ENCODE data around the gene HDAC4.

Gene HDAC4

DNA sequence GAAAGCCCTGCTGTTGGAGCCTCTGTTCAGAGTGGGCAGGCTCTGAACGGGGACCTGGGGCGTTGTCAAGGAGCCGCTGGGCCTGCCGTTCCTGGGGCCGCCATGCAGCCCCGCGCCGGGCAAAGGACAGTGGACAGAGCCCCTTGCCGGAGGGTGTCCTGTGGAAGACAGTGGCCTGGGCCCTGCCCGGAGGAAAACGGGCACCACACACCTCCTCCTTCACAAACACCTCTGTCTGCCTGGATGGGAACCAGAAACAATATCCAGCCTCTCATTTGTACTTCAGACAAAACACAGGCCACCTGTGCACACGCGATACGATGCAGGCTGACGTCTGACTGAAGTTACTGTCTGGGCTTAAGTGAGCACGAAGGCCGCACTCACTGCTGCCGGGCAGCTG, 319.2 kb downstream of the HDAC4 start:
- ChIA-PET CTCF (no interaction called here), POLR2A (no interaction called here)
- H3K9me3 ChIP-seq (ENCODE audit: control insufficient read depth, insufficient read depth, low read depth, low read length): no peaks in the 10 kb centered on the region
- H3K27ac ChIP-seq (ENCODE audit: extremely low read depth, low read depth, low read length): no peak overlapping the region
- H3K36me3 ChIP-seq (ENCODE audit: control insufficient read depth in 2 of 2, insufficient read depth in 1 of 2, low read length in 2 of 2): peaks cover 0 to 8% of the 10 kb centered on the region in 2 experiments; a peak in 1 of 3 replicates
- no peaks in the 10 kb centered on the region for H3K4me1 ChIP-seq (ENCODE audit: control insufficient read depth, insufficient read depth, low read length)
- H3K4me3 ChIP-seq (ENCODE audit: low read depth, low read length): no peak overlapping the region
- no peak for TF ChIP-seq ZSCAN30 (tag by site-specific recombination; IDR thresholded peaks at IDR 0.05)
- no peak for TF ChIP-seq ZNF544 (tag by site-specific recombination; IDR thresholded peaks at IDR 0.05)
- TF ChIP-seq ZNF670 (tag by site-specific recombination; IDR thresholded peaks at IDR 0.05; ENCODE audit: low read depth): no peak
- TF ChIP-seq ZNF529 (tag by site-specific recombination; IDR thresholded peaks at IDR 0.05; ENCODE audit: insufficient replicate concordance): no peak
- no peak for TF ChIP-seq ZNF548 (tag by site-specific recombination; IDR thresholded peaks at IDR 0.05)
- TF ChIP-seq INSM2 (tag by site-specific recombination; IDR thresholded peaks at IDR 0.05): no peak
- TF ChIP-seq, protein P1, sequence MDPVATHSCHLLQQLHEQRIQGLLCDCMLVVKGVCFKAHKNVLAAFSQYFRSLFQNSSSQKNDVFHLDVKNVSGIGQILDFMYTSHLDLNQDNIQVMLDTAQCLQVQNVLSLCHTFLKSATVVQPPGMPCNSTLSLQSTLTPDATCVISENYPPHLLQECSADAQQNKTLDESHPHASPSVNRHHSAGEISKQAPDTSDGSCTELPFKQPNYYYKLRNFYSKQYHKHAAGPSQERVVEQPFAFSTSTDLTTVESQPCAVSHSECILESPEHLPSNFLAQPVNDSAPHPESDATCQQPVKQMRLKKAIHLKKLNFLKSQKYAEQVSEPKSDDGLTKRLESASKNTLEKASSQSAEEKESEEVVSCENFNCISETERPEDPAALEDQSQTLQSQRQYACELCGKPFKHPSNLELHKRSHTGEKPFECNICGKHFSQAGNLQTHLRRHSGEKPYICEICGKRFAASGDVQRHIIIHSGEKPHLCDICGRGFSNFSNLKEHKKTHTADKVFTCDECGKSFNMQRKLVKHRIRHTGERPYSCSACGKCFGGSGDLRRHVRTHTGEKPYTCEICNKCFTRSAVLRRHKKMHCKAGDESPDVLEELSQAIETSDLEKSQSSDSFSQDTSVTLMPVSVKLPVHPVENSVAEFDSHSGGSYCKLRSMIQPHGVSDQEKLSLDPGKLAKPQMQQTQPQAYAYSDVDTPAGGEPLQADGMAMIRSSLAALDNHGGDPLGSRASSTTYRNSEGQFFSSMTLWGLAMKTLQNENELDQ (tag by site-specific recombination; IDR thresholded peaks at IDR 0.05; ENCODE audit: low read depth): no peak
- TF ChIP-seq ZBTB21 (tag by site-specific recombination; IDR thresholded peaks at IDR 0.05): no peak

GRCh38 chr2:239081046-239081445, 319.8 kb downstream of the HDAC4 start:
- Histone ChIP-seq H3K4me1 (ENCODE audit: control insufficient read depth, insufficient read depth, low read length) (no peaks in the 10 kb centered on the region), H3K4me3 (ENCODE audit: low read depth, low read length) (no peak overlapping the region), H3K9me3 (ENCODE audit: control insufficient read depth, insufficient read depth, low read depth, low read length) (no peaks in the 10 kb centered on the region), H3K27ac (ENCODE audit: extremely low read depth, low read depth, low read length) (no peak overlapping the region), H3K36me3 (ENCODE audit: control insufficient read depth in 2 of 2, insufficient read depth in 1 of 2, low read length in 2 of 2) (peaks cover 0 to 8% of the 10 kb centered on the region in 2 experiments; a peak in 1 of 3 replicates)
- POLR2A ChIA-PET: no interaction called here
- no peak for TF ChIP-seq GLIS2 (tag by site-specific recombination; IDR thresholded peaks at IDR 0.05)
- TF ChIP-seq ZBTB20 (tag by site-specific recombination; IDR thresholded peaks at IDR 0.05): no peak
- TF ChIP-seq OVOL3 (tag by site-specific recombination; IDR thresholded peaks at IDR 0.05): no peak
- TF ChIP-seq ZNF510 (tag by site-specific recombination; IDR thresholded peaks at IDR 0.05; ENCODE audit: insufficient replicate concordance): no peak
- no peak for TF ChIP-seq ZNF514 (tag by site-specific recombination; IDR thresholded peaks at IDR 0.05)
- no peak for TF ChIP-seq ZNF530 (tag by site-specific recombination; IDR thresholded peaks at IDR 0.05; ENCODE audit: low read depth)
- TF ChIP-seq ZNF266 (tag by site-specific recombination; IDR thresholded peaks at IDR 0.05; ENCODE audit: low read depth): no peak
- CTCF ChIA-PET: no interaction called here

- no peaks in the 10 kb centered on the region for H3K4me1 ChIP-seq (ENCODE audit: control insufficient read depth, insufficient read depth, low read length)
- ChIA-PET CTCF (no interaction called here), POLR2A (no interaction called here)
- no peak overlapping the region for H3K4me3 ChIP-seq (ENCODE audit: low read depth, low read length)
- H3K27ac ChIP-seq (ENCODE audit: extremely low read depth, low read depth, low read length): no peak overlapping the region
- peaks cover 0 to 8% of the 10 kb centered on the region in 2 experiments; a peak in 1 of 3 replicates for H3K36me3 ChIP-seq (ENCODE audit: control insufficient read depth in 2 of 2, insufficient read depth in 1 of 2, low read length in 2 of 2)
- H3K9me3 ChIP-seq (ENCODE audit: control insufficient read depth, insufficient read depth, low read depth, low read length): no peaks in the 10 kb centered on the region
- TF ChIP-seq ZNF629 (tag by site-specific recombination; IDR thresholded peaks at IDR 0.05) (no peak), ZNF221 (tag by site-specific recombination; IDR thresholded peaks at IDR 0.05; ENCODE audit: borderline replicate concordance) (no peak), ZFHX2 (tag by site-specific recombination; conservative IDR thresholded peaks at IDR 0.05) (peak; percentile 51), PRDM10 (tag by site-specific recombination; IDR thresholded peaks at IDR 0.05) (no peak), EGR2 (tag by site-specific recombination; IDR thresholded peaks at IDR 0.05; ENCODE audit: low read depth) (peak; percentile 50; the same call in 1 of the 2 replicates), ZNF132 (tag by site-specific recombination; IDR thresholded peaks at IDR 0.05; ENCODE audit: borderline replicate concordance) (no peak)
- TF ChIP-seq, protein P2, sequence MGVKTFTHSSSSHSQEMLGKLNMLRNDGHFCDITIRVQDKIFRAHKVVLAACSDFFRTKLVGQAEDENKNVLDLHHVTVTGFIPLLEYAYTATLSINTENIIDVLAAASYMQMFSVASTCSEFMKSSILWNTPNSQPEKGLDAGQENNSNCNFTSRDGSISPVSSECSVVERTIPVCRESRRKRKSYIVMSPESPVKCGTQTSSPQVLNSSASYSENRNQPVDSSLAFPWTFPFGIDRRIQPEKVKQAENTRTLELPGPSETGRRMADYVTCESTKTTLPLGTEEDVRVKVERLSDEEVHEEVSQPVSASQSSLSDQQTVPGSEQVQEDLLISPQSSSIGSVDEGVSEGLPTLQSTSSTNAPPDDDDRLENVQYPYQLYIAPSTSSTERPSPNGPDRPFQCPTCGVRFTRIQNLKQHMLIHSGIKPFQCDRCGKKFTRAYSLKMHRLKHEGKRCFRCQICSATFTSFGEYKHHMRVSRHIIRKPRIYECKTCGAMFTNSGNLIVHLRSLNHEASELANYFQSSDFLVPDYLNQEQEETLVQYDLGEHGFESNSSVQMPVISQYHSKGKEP (tag by site-specific recombination; IDR thresholded peaks at IDR 0.05): no peak
Observed at GRCh38 chr2:239079671-239080294, 321.0 kb downstream of the HDAC4 start.
